Measurements from ENCODE around the gene MYO1H. TPM values are rescaled to one million over a fixed set of nuclear protein-coding genes. Genes with fewer than 3 reads are reported as not detected.

Gene MYO1H
- total and polyA plus RNA-seq, 2 of the 8 experiments (the other 6 are each of a cell fraction or from before 2014, with no cell fraction given), result 0.03 TPM; not detected in 1

DNA sequence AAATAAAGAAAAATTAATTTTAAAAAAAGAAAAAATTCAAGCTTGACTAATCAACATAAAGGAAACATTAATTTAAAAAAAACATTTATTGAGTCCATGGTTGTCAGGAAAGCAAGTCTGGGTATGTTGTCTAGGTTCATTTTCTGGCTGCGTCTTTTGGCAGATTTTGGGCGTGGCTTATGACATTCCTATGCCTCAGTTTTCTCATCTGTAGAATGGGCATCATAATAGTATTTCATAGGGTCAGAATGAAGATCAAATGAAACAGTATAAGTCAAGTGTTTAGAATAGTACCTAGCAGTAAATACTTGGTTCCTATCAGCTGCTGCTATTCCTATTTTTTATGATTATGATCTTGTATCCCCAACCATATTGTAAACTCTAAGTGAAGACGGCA is 40.5 kb downstream of the MYO1H start:
- no peak overlapping the region for H2BK5ac ChIP-seq (ENCODE audit: low read depth, low read length)
- H3K4me1 ChIP-seq (replicated peaks in 1 of 4; ENCODE audit: control insufficient read depth in 3 of 4, insufficient read depth in 4 of 4, low read length in 3 of 4), result peaks cover 0 to 2% (median 0%) of the 10 kb centered on the region in 4 experiments; a peak in 1 of 7 replicates
- no peaks in the 10 kb centered on the region for H3K79me2 ChIP-seq (ENCODE audit: control insufficient read depth in 1 of 2, insufficient read depth in 2 of 2, low read length in 2 of 2)
- H3K27me3 ChIP-seq (replicated peaks in 1 of 4; ENCODE audit: control insufficient read depth in 3 of 4, extremely low read depth in 1 of 4, insufficient read depth in 3 of 4, low read length in 3 of 4), result no peaks in the 10 kb centered on the region
- no peak overlapping the region for H3K23ac ChIP-seq (ENCODE audit: insufficient read length)
- H2BK12ac ChIP-seq (ENCODE audit: low read depth, low read length), result no peak overlapping the region
- H4K20me1 ChIP-seq (replicated peaks in 1 of 2; ENCODE audit: control insufficient read depth in 1 of 2, insufficient read depth in 2 of 2, low read length in 2 of 2), result no peaks in the 10 kb centered on the region
- ChIA-PET CTCF (ENCODE audit: partially characterized antibody) (interaction anchor here (0.5 to 10.6 kb wide), 14 partner anchors 11 to 254 kb away, joined by 3 to 148 read pairs (median 6); no protein-coding TSS in a partner anchor), POLR2A (ENCODE audit: partially characterized antibody) (no interaction called here)
- H3K9me3 ChIP-seq (ENCODE audit: insufficient read depth in 2 of 2, low read depth in 1 of 2, low read length in 1 of 2), result peaks cover 0 to 3% of the 10 kb centered on the region in 2 experiments; a peak in 2 of 4 replicates
- H4K5ac ChIP-seq (ENCODE audit: insufficient read length, low read depth, low read length), result no peak overlapping the region
- no peak overlapping the region for H2BK20ac ChIP-seq (ENCODE audit: low read length)
- FAIRE-seq (no peak), DNase-seq (ENCODE audit: low read depth in 1 of 2, low spot score in 2 of 2) (no peak)
- peaks cover 3% of the 10 kb centered on the region; the same call in 1 of the 2 replicates for H3K23me2 ChIP-seq (ENCODE audit: low read depth, low read length)
- H2AK5ac ChIP-seq (ENCODE audit: low read depth, low read length), result no peak overlapping the region
- H2AFZ ChIP-seq (ENCODE audit: low read length), result no peak overlapping the region
- TF ChIP-seq SIN3A (conservative IDR thresholded peaks at IDR 0.05 in 1 of 2, IDR thresholded peaks at IDR 0.05 in 1 of 2; ENCODE audit: low read depth in 1 of 2, low read length in 2 of 2), result no peak
- no peak for TF ChIP-seq NRF1 (IDR thresholded peaks at IDR 0.05; ENCODE audit: low read depth, low read length)
- no peak for TF ChIP-seq KDM4A (IDR thresholded peaks at IDR 0.05; ENCODE audit: low read depth, low read length, severe bottlenecking)
- TF ChIP-seq CEBPB (IDR thresholded peaks at IDR 0.05; ENCODE audit: low read depth, low read length), result no peak
- no peak for TF ChIP-seq TAF1 (IDR thresholded peaks at IDR 0.05; ENCODE audit: low read depth, low read length)
- no peak for TF ChIP-seq SRF (IDR thresholded peaks at IDR 0.05; ENCODE audit: low read depth, low read length)
- H3K14ac ChIP-seq (ENCODE audit: insufficient read length), result no peak overlapping the region
- H3K36me3 ChIP-seq (ENCODE audit: control insufficient read depth in 2 of 4, insufficient read depth in 4 of 4, low read length in 3 of 4), result no peaks in the 10 kb centered on the region
- H2BK120ac ChIP-seq (replicated peaks; ENCODE audit: low read depth, low read length), result no peak overlapping the region
- H4K8ac ChIP-seq (ENCODE audit: extremely low read depth, insufficient read depth, low read length), result no peak overlapping the region
- WGBS, 2 experiments (ENCODE audit: extremely low coverage in 1 of 2, insufficient coverage in 1 of 2, insufficient read length in 1 of 2, insufficient replicate concordance in 2 of 2, low coverage in 1 of 2, low lambda C conversion rate in 2 of 2, missing lambda C conversion rate in 1 of 2), result 78% methylated on average over 3 of the region's 3 CpGs; no CpG with 5 or more reads in 1 of the 2 experiments
- H2BK15ac ChIP-seq (ENCODE audit: low read length), result no peak overlapping the region
- H3K4me3 ChIP-seq (ENCODE audit: extremely low read depth in 1 of 4, insufficient read depth in 2 of 4, low read depth in 3 of 4, low read length in 4 of 4), result no peak overlapping the region
- no peak overlapping the region for H3K18ac ChIP-seq (ENCODE audit: extremely low read depth, low read length)
- no peak overlapping the region for H3K56ac ChIP-seq (replicated peaks; ENCODE audit: insufficient read length, low read depth, low read length)
- H3K4ac ChIP-seq (replicated peaks; ENCODE audit: insufficient read length, low read depth, low read length), result no peak overlapping the region
- H3K9ac ChIP-seq (replicated peaks in 1 of 4; ENCODE audit: extremely low read depth in 1 of 4, low read depth in 3 of 4, low read length in 3 of 4), result no peak overlapping the region
- H4K91ac ChIP-seq (replicated peaks; ENCODE audit: insufficient read length, low read length), result no peak overlapping the region
- no peaks in the 10 kb centered on the region for H3K79me1 ChIP-seq (ENCODE audit: low read depth, low read length)
- H3K27ac ChIP-seq (ENCODE audit: low read depth, low read length), result no peak overlapping the region
- no peak overlapping the region for H3K4me2 ChIP-seq (ENCODE audit: insufficient read depth in 1 of 2, low read depth in 2 of 2, low read length in 2 of 2)
